Endothelial cell of umbilical vein (primary cell): ENCODE data around the gene FGF3. TPM values are rescaled to one million over a fixed set of nuclear protein-coding genes. Genes with fewer than 3 reads are reported as not detected.

Experiments
- BruUV-seq: library from RNA; stranded (reverse); fragments of 400-500 nt; replicated peaks from 2 replicates; lab custom pipeline; 2021; lab: Mats Ljungman, UMichigan
- CTCF ChIA-PET: fragments of 300-600, 350-600 bp; sonication (Branson Sonifier 250); formaldehyde crosslinking; loops from one replicate; lab custom pipeline; 2021; ENCODE audit warnings: antibody characterized with exemption, inconsistent platforms; lab: Charles Lee
- POLR2A ChIA-PET: fragments of 300-600, 350-600 bp; sonication (Branson Sonifier 250); formaldehyde crosslinking; loops from one replicate; lab custom pipeline; 2021; ENCODE audit warnings: antibody characterized with exemption, inconsistent platforms; lab: Charles Lee
- DNase-seq: peaks from one replicate; pipeline ENCODE4 v3.0.0-alpha.2; 2011; ENCODE audit warnings: low read depth, low spot score
- FAIRE-seq: peaks from 2 replicates; lab custom pipeline; 2011; peaks lifted over from hg19 to GRCh38; lab: Jason Lieb, UNC
- H2AFZ ChIP-seq: 2 replicates; pipeline ENCODE4 v1.6.0; 2012; ENCODE audit warnings: low read depth, low read length, control low read depth, inconsistent platforms
- H3K27ac ChIP-seq: 2 replicates; pipeline ENCODE4 v1.5.1; 2011; ENCODE audit warnings: low read depth, mild to moderate bottlenecking, control low read depth, low read length, moderate library complexity; ENCODE audit not compliant: insufficient read depth
- H3K27me3 ChIP-seq, 2 experiments: 2 replicates each; pipeline versions ENCODE4 v1.6.0 to v1.6.1; 2011; ENCODE audit warnings: low read length in 2 of 2, mixed read lengths in 1 of 2; ENCODE audit not compliant: control insufficient read depth in 2 of 2, insufficient read depth in 2 of 2
- H3K36me3 ChIP-seq, 2 experiments: 2 replicates in 1 of 2; 3 replicates in 1 of 2; pipeline ENCODE4 v1.5.1; 2011; ENCODE audit warnings: low read length in 2 of 2, mild to moderate bottlenecking in 1 of 2, moderate library complexity in 1 of 2; ENCODE audit not compliant: control insufficient read depth in 2 of 2, insufficient read depth in 2 of 2; ENCODE audit errors: extremely low read depth in 1 of 2
- H3K4me1 ChIP-seq: 3 replicates; pipeline ENCODE4 v1.5.1; 2011; ENCODE audit warnings: mild to moderate bottlenecking, low read length; ENCODE audit not compliant: control insufficient read depth, insufficient read depth; ENCODE audit errors: extremely low read depth
- H3K4me2 ChIP-seq: 2 replicates; pipeline ENCODE4 v1.6.1; 2011; ENCODE audit warnings: low read length, control low read depth, mixed read lengths; ENCODE audit not compliant: insufficient read depth
- H3K4me3 ChIP-seq, 3 experiments: fragments of 200-600 bp in 1 of 3; sonication (generic), shearing (Covaris generic) in 1 of 3; replicated peaks in 1 of 3; 2 replicates each; pipeline ENCODE4 v1.5.1; 2011 to 2016; ENCODE audit warnings: control low read depth in 3 of 3, low read length in 3 of 3, mild to moderate bottlenecking in 2 of 3, inconsistent platforms in 1 of 3, low read depth in 1 of 3, moderate library complexity in 1 of 3; ENCODE audit not compliant: insufficient read depth in 1 of 3
- H3K79me2 ChIP-seq: 2 replicates; pipeline ENCODE4 v1.6.0; 2012; ENCODE audit warnings: low read length, inconsistent platforms; ENCODE audit not compliant: control insufficient read depth, insufficient read depth
- H3K9ac ChIP-seq: replicated peaks from 2 replicates; pipeline ENCODE3; 2011; ENCODE audit warnings: low read length, control low read depth; ENCODE audit not compliant: insufficient read depth; ENCODE audit errors: extremely low read depth
- H3K9me1 ChIP-seq: replicated peaks from 3 replicates; pipeline ENCODE4 v1.6.0; 2011; ENCODE audit warnings: mild to moderate bottlenecking, low read length; ENCODE audit not compliant: control insufficient read depth, insufficient read depth; ENCODE audit errors: extremely low read depth
- H3K9me3 ChIP-seq: replicated peaks from 2 replicates; pipeline ENCODE4 v1.5.1; 2012; ENCODE audit warnings: low read length, inconsistent platforms; ENCODE audit not compliant: control insufficient read depth, insufficient read depth
- H4K20me1 ChIP-seq: replicated peaks from 2 replicates; pipeline ENCODE3; 2011; ENCODE audit warnings: mild to moderate bottlenecking, low read length; ENCODE audit not compliant: control insufficient read depth, insufficient read depth; ENCODE audit errors: extremely low read depth
- CTCF ChIP-seq, 2 donors: IDR thresholded peaks; 1 replicate in 1 of 2; 2 replicates in 1 of 2; pipeline ENCODE4 v1.5.1; 2011; ENCODE audit warnings: low read length in 2 of 2, mild to moderate bottlenecking in 2 of 2, moderate library complexity in 2 of 2, control low read depth in 1 of 2, inconsistent platforms in 1 of 2, low read depth in 1 of 2; ENCODE audit not compliant: insufficient read depth in 1 of 2; ENCODE audit errors: extremely low read depth in 1 of 2
- EZH2 ChIP-seq: IDR thresholded peaks from 2 replicates; pipeline ENCODE4 v1.6.1; 2012; ENCODE audit warnings: borderline replicate concordance, low read depth, mild to moderate bottlenecking, moderate library complexity, low read length, inconsistent platforms; ENCODE audit not compliant: severe bottlenecking
- FOS ChIP-seq: IDR thresholded peaks from 2 replicates; pipeline ENCODE4 v1.6.1; 2011; ENCODE audit warnings: mild to moderate bottlenecking, low read length, moderate library complexity, borderline replicate concordance; ENCODE audit not compliant: insufficient read depth
- GATA2 ChIP-seq: IDR thresholded peaks from 2 replicates; pipeline ENCODE4 v1.7.0; 2011; ENCODE audit warnings: low read depth, mild to moderate bottlenecking, moderate library complexity, mixed read lengths, low read length; ENCODE audit not compliant: insufficient read length, insufficient read depth
- JUN ChIP-seq: IDR thresholded peaks from 2 replicates; pipeline ENCODE4 v1.6.1; 2011; ENCODE audit warnings: borderline replicate concordance, low read depth; ENCODE audit not compliant: insufficient read length, insufficient read depth
- MAX ChIP-seq: IDR thresholded peaks from 2 replicates; pipeline ENCODE4 v1.6.1; 2011; ENCODE audit not compliant: insufficient read depth, insufficient read length
- MYC ChIP-seq: IDR thresholded peaks from one replicate; pipeline ENCODE4 v1.6.1; 2011; ENCODE audit warnings: mild to moderate bottlenecking, low read depth, low read length
- POLR2A ChIP-seq: IDR thresholded peaks from 2 replicates; pipeline ENCODE4 v1.6.1; 2012; ENCODE audit warnings: low read depth, mild to moderate bottlenecking, control low read depth, low read length
- POLR2AphosphoS5 ChIP-seq: IDR thresholded peaks from 2 replicates; pipeline ENCODE4 v1.6.1; 2012; ENCODE audit warnings: low read depth, mild to moderate bottlenecking, control low read depth, low read length, moderate library complexity; ENCODE audit not compliant: insufficient read depth
- dilution Hi-C: fragments of 300-500 bp; cut with MboI; formaldehyde crosslinking; loops from one replicate; pipeline ENCODE4 v1.15.0; 2019; ENCODE audit warnings: low sequenced_read_pairs; ENCODE audit not compliant: extremely low pct_ligation_motif_present
- intact Hi-C: fragments of 100-400 bp; cut with micrococcal nuclease; formaldehyde crosslinking; loops from one replicate; pipeline ENCODE4 v1.10.0; 2022
- polyA plus RNA-seq, 4 experiments: library from polyadenylated mRNA; depleted of rRNA in 3 of 4; stranded (reverse) in 3 of 4; unstranded in 1 of 4; fragments of >200 nt; gene quantifications; 2 replicates each; pipeline versions ENCODE4 v1.2.1 to v1.2.3, GENCODE V29; 2011 to 2012; ENCODE audit warnings: missing spikeins in 1 of 4
- total RNA-seq: library from RNA; stranded (reverse); gene quantifications from 2 replicates; pipeline ENCODE4 v1.2.3, GENCODE V29; 2021

Gene FGF3
- total and polyA plus RNA-seq, 2 donors (not counting 3 experiments of a cell fraction or from before 2014, with no cell fraction given): not detected

DNA sequence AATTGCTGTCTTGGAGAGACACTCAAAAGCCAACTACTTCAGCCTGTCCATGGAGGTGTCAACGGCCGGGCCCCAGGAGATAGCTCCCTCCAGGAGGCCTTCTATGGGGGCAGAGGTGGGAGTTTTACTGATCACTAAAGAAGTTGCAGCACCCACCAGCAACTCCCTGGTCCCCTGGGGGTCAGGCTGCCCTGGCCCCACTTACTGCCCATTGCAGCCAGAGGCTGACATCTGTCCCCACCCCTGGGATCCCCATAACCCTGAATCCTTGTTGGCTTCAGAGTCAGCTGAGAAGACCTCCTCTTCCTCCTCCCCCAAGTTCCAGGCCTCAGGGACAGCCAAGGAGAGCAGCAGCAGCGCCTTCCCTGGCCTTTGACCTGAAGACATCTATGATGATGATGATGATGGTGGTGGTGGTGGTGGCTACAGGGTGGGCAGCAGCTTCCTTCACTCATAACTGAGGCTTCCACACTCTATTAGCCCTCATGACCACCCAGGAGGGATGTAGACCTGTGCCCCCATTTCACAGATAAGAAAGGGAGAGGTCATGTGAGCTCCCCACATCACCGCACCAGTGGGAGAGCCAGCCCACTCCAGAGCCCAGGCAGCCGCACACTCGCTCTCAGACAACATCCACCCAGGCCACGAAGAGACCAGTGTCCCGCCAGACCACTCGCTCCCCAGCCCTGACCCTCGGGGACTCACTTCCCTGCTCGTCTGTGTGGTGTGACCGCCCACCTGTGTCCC lies 43.8 kb upstream of the FGF3 start:
- POLR2A ChIA-PET: no interaction called here
- Histone ChIP-seq H3K9ac (no peak overlapping the region), H2AFZ (no peak overlapping the region), H3K27me3 (peaks cover 10 to 16% of the 10 kb centered on the region in 2 experiments), H3K27ac (no peak overlapping the region), H3K4me2 (no peak overlapping the region), H3K9me1 (no peaks in the 10 kb centered on the region), H4K20me1 (no peaks in the 10 kb centered on the region), H3K4me1 (no peaks in the 10 kb centered on the region), H3K36me3 (no peaks in the 10 kb centered on the region), H3K9me3 (no peaks in the 10 kb centered on the region), H3K79me2 (no peaks in the 10 kb centered on the region), H3K4me3 (no peak overlapping the region)
- dilution Hi-C loops: no loop called here
- FAIRE-seq (no peak), DNase-seq (no peak)
- CTCF ChIA-PET: no interaction called here
- intact Hi-C loops: no loop called here
- BruUV-seq: no TSS peak
- TF ChIP-seq POLR2AphosphoS5: no peak
- no peak for TF ChIP-seq FOS
- TF ChIP-seq MAX: no peak
- no peak for TF ChIP-seq POLR2A
- no peak for TF ChIP-seq JUN
- no peak for TF ChIP-seq MYC

DNA sequence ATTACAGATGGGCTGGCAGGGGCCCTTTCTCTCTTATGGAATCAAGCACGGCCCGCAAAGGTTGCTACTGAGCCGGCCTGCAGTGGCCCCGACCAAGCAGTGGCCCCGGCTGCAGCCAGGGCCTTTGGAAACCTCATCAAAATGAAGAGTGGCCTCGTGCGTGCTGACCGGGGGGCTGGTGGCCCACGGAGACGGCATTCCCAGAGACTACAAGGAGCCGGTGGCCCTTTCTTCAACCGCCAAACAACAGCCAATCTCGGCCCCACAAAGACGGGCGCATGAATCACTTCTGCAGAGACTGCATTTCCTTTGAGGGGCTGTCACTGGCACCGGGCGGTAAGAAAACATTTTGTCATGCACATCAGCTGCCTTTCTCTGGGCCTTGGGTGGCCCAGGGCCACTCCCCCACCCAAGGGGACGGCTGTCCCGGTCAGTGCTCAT lies 43.1 kb upstream of the FGF3 start:
- no peaks in the 10 kb centered on the region for H3K9me3 ChIP-seq
- no peak overlapping the region for H3K27ac ChIP-seq
- no peaks in the 10 kb centered on the region for H3K79me2 ChIP-seq
- CTCF ChIA-PET: no interaction called here
- no peak overlapping the region for H3K9ac ChIP-seq
- no peak overlapping the region for H3K4me3 ChIP-seq
- no peaks in the 10 kb centered on the region for H3K9me1 ChIP-seq
- peaks cover 11% of the 10 kb centered on the region in 2 experiments for H3K27me3 ChIP-seq
- POLR2A ChIA-PET: no interaction called here
- BruUV-seq: no TSS peak
- H3K36me3 ChIP-seq: no peaks in the 10 kb centered on the region
- dilution Hi-C loops: no loop called here
- H2AFZ ChIP-seq: no peak overlapping the region
- intact Hi-C loops: no loop called here
- no peaks in the 10 kb centered on the region for H4K20me1 ChIP-seq
- TF ChIP-seq GATA2 (no peak), EZH2 (no peak), FOS (no peak), MYC (no peak), MAX (no peak), CTCF (IDR thresholded peaks at IDR 0.05; ENCODE audit: extremely low read depth in 1 of 2, insufficient read depth in 1 of 2, low read depth in 1 of 2, low read length in 2 of 2) (no peak), POLR2A (no peak), POLR2AphosphoS5 (no peak), JUN (no peak)
- no peak for DNase-seq
- no peak for FAIRE-seq
- H3K4me1 ChIP-seq: no peaks in the 10 kb centered on the region
- H3K4me2 ChIP-seq: no peak overlapping the region
